ENCODE measurements around the gene HSPA2.
A peak's percentile ranks its signal among the peaks of the same experiment; 100 is the strongest.
"Not testable (repeated sequence)": the region's sequence is repeated elsewhere in the genome, so short reads cannot be mapped to it uniquely, and the experiment has no call there.

HSPA2 gene

GRCh38 chr14:64550621-64551333 lies 10.2 kb downstream of the HSPA2 start:
- DNase-seq (ENCODE audit: low read depth in 1 of 2, low spot score in 1 of 2): no peak
- no peak for TF ChIP-seq JUND (IDR thresholded peaks at IDR 0.05; ENCODE audit: low read depth)
- in situ Hi-C loops (cut with HindIII; ENCODE audit: low pct_unique_long_range_greater_than_20kb, low sequenced_read_pairs): no loop called here

DNA sequence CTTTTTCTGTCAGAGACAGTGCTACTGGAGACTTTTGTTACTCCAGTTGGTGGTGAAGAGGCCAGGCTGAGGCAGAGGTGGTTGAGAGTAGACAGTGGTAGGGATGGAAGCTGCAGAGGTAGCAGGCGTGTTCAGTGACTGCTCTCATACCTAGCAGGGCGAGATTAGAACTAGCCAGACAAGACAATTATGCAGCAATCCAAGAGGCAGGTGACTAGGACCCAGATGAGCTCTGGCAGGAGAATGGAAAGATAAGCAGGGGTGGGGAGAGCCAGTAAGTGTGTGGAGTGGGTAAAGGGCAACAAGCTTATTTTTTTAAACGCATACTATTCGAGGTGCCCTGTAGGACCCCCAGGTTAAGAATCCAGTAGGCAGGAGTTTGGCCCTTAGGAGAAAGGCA lies 14.0 kb downstream of the HSPA2 start:
- TF ChIP-seq JUND (IDR thresholded peaks at IDR 0.05; ENCODE audit: low read depth): no peak
- in situ Hi-C loops (cut with HindIII; ENCODE audit: low pct_unique_long_range_greater_than_20kb, low sequenced_read_pairs): no loop called here

DNA sequence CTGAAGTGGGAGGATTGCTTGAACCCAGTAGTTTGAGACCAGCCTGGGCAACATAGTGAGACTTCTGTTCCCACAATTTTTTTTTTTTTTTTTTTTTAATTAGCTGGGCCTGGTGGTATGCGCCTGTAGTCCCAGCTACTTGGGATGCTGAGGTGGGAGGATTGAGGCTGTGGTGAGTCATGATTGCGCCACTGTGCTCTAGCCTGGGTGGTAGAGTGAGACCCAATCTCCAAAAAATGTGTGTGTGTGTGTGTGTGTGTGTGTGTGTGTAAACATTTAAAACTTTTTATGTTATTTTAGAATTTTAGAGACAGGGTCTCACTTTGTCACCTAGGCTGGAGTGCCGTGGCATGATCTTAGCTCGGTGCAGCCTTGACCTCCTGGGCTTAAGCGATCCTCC lies 16.0 kb downstream of the HSPA2 start:
- in situ Hi-C loops (cut with HindIII; ENCODE audit: low pct_unique_long_range_greater_than_20kb, low sequenced_read_pairs): no loop called here
- DNase-seq (ENCODE audit: low read depth in 1 of 2, low spot score in 1 of 2): no peak

More for the DNA sequence above, 14.0 kb downstream of the HSPA2 start:
- DNase-seq (ENCODE audit: low read depth in 1 of 2, low spot score in 1 of 2): no peak

DNA sequence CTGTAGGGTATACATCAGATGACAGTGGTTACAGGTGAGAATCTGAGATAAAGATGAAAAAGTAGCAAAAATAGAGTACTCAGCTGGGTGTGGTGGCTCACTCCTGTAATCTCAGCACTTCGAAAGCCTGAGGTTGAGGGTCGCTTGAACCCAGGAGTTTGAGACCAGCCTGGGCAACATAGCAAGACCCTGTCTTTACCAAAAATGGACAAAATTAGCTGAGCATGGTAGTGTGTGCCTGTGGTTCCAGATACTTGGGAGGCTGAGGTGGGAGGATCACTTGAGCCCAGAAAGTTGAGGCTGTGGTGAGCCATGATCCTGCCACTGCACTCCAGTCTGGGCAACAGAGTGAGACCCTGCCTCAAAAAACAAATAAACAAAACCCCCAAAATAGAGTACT lies 17.7 kb downstream of the HSPA2 start:
- in situ Hi-C loops (cut with HindIII; ENCODE audit: low pct_unique_long_range_greater_than_20kb, low sequenced_read_pairs); DNase-seq (ENCODE audit: low read depth in 1 of 2, low spot score in 1 of 2): not testable (repeated sequence)

More for the DNA sequence above, 16.0 kb downstream of the HSPA2 start:
- no peak for TF ChIP-seq JUND (IDR thresholded peaks at IDR 0.05; ENCODE audit: low read depth)

DNA sequence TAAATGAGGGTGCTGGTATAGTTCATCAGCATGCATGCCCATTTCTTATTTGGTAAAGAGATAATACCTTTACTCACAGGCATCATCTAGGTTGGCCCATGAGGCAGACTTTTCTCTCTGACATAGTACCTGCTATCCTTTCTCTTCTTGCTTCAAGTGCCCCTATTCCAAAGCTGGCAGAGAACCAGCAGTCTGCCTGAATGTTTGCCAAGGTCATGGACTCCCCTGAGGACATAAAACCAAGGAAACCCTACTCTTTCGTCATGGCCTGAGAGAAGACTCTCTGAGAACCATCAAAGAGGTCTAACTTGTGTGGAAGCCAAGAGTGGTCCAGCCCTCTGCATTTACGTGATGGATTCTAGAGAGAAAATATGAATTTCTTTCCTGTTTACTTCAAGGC lies 21.1 kb downstream of the HSPA2 start:
- TF ChIP-seq JUND (IDR thresholded peaks at IDR 0.05; ENCODE audit: low read depth): no peak
- in situ Hi-C loops (cut with HindIII; ENCODE audit: low pct_unique_long_range_greater_than_20kb, low sequenced_read_pairs): no loop called here
- no peak for DNase-seq (ENCODE audit: low read depth in 1 of 2, low spot score in 1 of 2)

DNA sequence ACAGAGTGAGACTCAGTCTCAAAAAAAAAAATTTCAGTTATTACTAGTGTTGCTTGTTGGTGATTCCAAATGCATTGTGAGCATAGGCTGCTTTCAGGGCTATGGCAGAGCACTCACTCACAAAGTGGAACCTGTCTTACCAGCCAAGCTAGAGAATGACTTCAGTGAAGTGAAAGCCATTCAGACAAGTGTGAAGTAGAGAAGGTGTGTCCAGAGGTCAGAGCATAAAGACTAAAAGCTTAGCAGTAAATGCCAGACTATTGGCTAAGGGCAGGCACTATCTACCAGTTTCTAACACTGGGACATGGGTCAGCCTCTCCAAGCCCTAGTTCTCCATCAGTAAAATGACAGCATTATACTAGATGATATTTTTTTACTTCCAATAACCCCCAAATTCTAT lies 21.9 kb downstream of the HSPA2 start:
- in situ Hi-C loops (cut with HindIII; ENCODE audit: low pct_unique_long_range_greater_than_20kb, low sequenced_read_pairs): no loop called here
- TF ChIP-seq JUND (IDR thresholded peaks at IDR 0.05; ENCODE audit: low read depth): no peak
- peak; percentile 55 to 84 for DNase-seq (ENCODE audit: low read depth in 1 of 2, low spot score in 1 of 2)

- DNase-seq (ENCODE audit: low read depth in 1 of 2, low spot score in 1 of 2): no peak
- TF ChIP-seq JUND (IDR thresholded peaks at IDR 0.05; ENCODE audit: low read depth): no peak
- in situ Hi-C loops (cut with HindIII; ENCODE audit: low pct_unique_long_range_greater_than_20kb, low sequenced_read_pairs): no loop called here
Observed at GRCh38 chr14:64563696-64564095, 23.2 kb downstream of the HSPA2 start.

DNA sequence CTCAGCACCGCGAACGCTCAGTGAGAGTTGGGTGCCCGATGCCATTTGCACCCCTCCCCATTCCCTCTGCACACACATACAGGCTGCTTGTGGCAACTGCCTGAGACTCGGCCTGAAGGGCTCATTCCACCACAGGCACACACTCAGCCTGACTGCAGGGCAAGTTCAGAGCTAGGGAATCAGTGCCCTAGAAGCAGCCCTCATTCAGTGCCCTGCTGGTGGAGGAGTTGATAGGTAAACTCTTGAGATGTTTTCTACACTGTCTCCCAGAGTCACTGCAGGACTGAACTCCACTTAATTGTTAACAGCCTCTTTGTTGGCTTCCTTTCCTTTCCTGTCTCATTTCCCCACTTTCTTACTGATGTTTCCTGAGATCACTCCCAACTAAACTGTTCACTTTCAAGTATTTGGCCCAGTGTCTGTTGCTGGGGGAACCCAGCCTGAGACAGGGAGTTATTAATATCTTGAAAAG lies 26.1 kb downstream of the HSPA2 start:
- no peak for TF ChIP-seq JUND (IDR thresholded peaks at IDR 0.05; ENCODE audit: low read depth)
- DNase-seq (ENCODE audit: low read depth in 1 of 2, low spot score in 1 of 2): no peak
- in situ Hi-C loops (cut with HindIII; ENCODE audit: low pct_unique_long_range_greater_than_20kb, low sequenced_read_pairs): no loop called here

GRCh38 chr14:64569138-64569631 lies 28.6 kb downstream of the HSPA2 start:
- peak in 1 of 2 experiments; percentile 40 for DNase-seq (ENCODE audit: low read depth in 1 of 2, low spot score in 1 of 2)
- in situ Hi-C loops (cut with HindIII; ENCODE audit: low pct_unique_long_range_greater_than_20kb, low sequenced_read_pairs): no loop called here
- no peak for TF ChIP-seq JUND (IDR thresholded peaks at IDR 0.05; ENCODE audit: low read depth)

- in situ Hi-C loops (cut with HindIII; ENCODE audit: low pct_unique_long_range_greater_than_20kb, low sequenced_read_pairs): not testable (repeated sequence)
Observed at GRCh38 chr14:64569646-64570045, 29.1 kb downstream of the HSPA2 start.

DNA sequence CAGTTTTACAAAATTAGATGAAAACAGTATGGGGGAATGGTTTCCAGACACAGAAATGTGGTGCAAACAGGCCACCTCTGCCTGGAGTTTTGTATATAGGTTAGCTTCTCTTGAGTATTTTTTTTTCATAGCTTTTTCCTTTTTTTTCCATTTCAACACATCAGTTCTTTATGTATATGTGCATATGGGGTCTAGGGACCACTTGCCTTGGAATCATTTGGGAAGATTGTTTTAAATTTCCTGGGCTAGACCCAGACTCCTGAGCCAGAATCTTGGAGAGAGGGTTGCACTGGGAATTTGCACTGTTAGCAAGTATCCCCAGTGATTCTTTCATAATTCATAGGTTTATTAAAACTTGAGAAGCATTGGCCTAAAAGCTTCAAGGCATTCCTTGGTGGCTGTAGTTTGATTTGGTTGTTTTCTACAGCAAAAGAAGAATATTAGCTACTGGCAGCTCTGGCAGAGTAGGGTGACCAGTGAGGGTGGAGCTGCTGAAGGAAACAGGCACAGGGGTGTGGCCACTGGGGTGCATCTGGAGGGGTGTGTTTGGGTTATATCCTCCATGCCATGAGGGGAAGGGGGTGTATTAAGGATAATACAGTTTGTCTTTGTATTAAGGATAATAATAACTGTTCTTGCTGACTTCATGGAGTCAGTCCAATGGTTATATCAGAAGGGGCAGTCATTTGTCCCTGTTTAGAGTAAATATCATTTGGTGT lies 32.0 kb downstream of the HSPA2 start:
- in situ Hi-C loops (cut with HindIII; ENCODE audit: low pct_unique_long_range_greater_than_20kb, low sequenced_read_pairs): no loop called here
- TF ChIP-seq JUND (IDR thresholded peaks at IDR 0.05; ENCODE audit: low read depth): no peak
- no peak for DNase-seq (ENCODE audit: low read depth in 1 of 2, low spot score in 1 of 2)

More at GRCh38 chr14:64569646-64570045, 29.1 kb downstream of the HSPA2 start:
- DNase-seq (ENCODE audit: low read depth in 1 of 2, low spot score in 1 of 2): not testable (repeated sequence)

GRCh38 chr14:64573109-64573508 lies 32.6 kb downstream of the HSPA2 start:
- no peak for TF ChIP-seq JUND (IDR thresholded peaks at IDR 0.05; ENCODE audit: low read depth)
- DNase-seq (ENCODE audit: low read depth in 1 of 2, low spot score in 1 of 2): no peak
- in situ Hi-C loops (cut with HindIII; ENCODE audit: low pct_unique_long_range_greater_than_20kb, low sequenced_read_pairs): no loop called here

GRCh38 chr14:64574371-64575107 lies 34.0 kb downstream of the HSPA2 start:
- DNase-seq (ENCODE audit: low read depth in 1 of 2, low spot score in 1 of 2): no peak
- no peak for TF ChIP-seq JUND (IDR thresholded peaks at IDR 0.05; ENCODE audit: low read depth)
- in situ Hi-C loops (cut with HindIII; ENCODE audit: low pct_unique_long_range_greater_than_20kb, low sequenced_read_pairs): no loop called here

All from T47D (cell line).